GM12878 (cell line): Measurements from ENCODE around the gene ILRUN. TPM values are rescaled to one million over a fixed set of nuclear protein-coding genes. Genes with fewer than 3 reads are reported as not detected.
A peak's percentile ranks its signal among the peaks of the same experiment; 100 is the strongest.
"Not testable (repeated sequence)": the region's sequence is repeated elsewhere in the genome, so short reads cannot be mapped to it uniquely, and the experiment has no call there.

Source experiments
- ATAC-seq: fragments of 200-7000 bp; cut with Tn5 transposase; 3 replicates; pipeline ENCODE4 v1.9.1; 2020; ENCODE audit warnings: mild to moderate bottlenecking, moderate library complexity
- BruUV-seq: library from RNA; stranded (reverse); fragments of 400-500 nt; replicated peaks from 2 replicates; lab custom pipeline; 2021; lab: Mats Ljungman, UMichigan
- CTCF ChIA-PET: fragments of 300-600 bp; sonication (Branson Sonifier 250); formaldehyde crosslinking; extraction: SDS; loops from one replicate; lab custom pipeline; 2021; ENCODE audit warnings: inconsistent platforms; lab: Yijun Ruan, JAX
- POLR2A ChIA-PET: fragments of 350-600 bp; formaldehyde crosslinking; extraction: SDS; loops from one replicate; lab custom pipeline; 2021; ENCODE audit warnings: inconsistent platforms; lab: Charles Lee
- RAD21 ChIA-PET: fragments of 300-600 bp; sonication (Branson Sonifier 250); formaldehyde crosslinking; loops from one replicate; lab custom pipeline; 2023; ENCODE audit warnings: antibody characterized with exemption; ENCODE audit not compliant: unreplicated experiment; lab: Charles Lee
- SMC1A ChIA-PET: fragments of 300-600 bp; sonication (Branson Sonifier 250); formaldehyde crosslinking; loops from one replicate; lab custom pipeline; 2023; ENCODE audit not compliant: unreplicated experiment, uncharacterized antibody; lab: Charles Lee
- DNase-seq: peaks from one replicate; pipeline ENCODE4 v3.0.0-alpha.2; 2011; ENCODE audit warnings: low read depth, low spot score
- FAIRE-seq: peaks from 3 replicates; lab custom pipeline; 2011; peaks lifted over from hg19 to GRCh38; lab: Jason Lieb, UNC
- H2AFZ ChIP-seq: 2 replicates; pipeline ENCODE4 v1.6.0; 2011; ENCODE audit warnings: low read depth, low read length, control low read depth; ENCODE audit not compliant: control insufficient read depth
- H3K27ac ChIP-seq: 2 replicates; pipeline ENCODE4 v1.5.1; 2011; ENCODE audit warnings: control low read depth; ENCODE audit not compliant: control insufficient read depth, insufficient read depth
- H3K27me3 ChIP-seq, 2 experiments: replicated peaks in 1 of 2; 2 replicates each; pipeline versions ENCODE4 v1.6.0 to v1.6.1; 2011; ENCODE audit warnings: low read length in 1 of 2; ENCODE audit not compliant: control insufficient read depth in 2 of 2, insufficient read depth in 2 of 2
- H3K36me3 ChIP-seq, 2 experiments: 2 replicates each; pipeline ENCODE4 v1.5.1; 2011; ENCODE audit warnings: low read length in 1 of 2; ENCODE audit not compliant: control insufficient read depth in 2 of 2, insufficient read depth in 2 of 2
- H3K4me1 ChIP-seq: 2 replicates; pipeline ENCODE4 v1.6.1; 2011; ENCODE audit warnings: mild to moderate bottlenecking, low read length, moderate library complexity, mixed read lengths; ENCODE audit not compliant: control insufficient read depth, insufficient read depth
- H3K4me2 ChIP-seq: 2 replicates; pipeline ENCODE4 v1.6.0; 2011; ENCODE audit warnings: control low read depth; ENCODE audit not compliant: control insufficient read depth, insufficient read depth
- H3K4me3 ChIP-seq: fragments of 200-600 bp; sonication (generic); 2 replicates; pipeline ENCODE4 v1.5.1; 2016
- H3K79me2 ChIP-seq: 2 replicates; pipeline ENCODE4 v1.6.0; 2011; ENCODE audit warnings: low read length; ENCODE audit not compliant: control insufficient read depth, insufficient read depth
- H3K9ac ChIP-seq: 2 replicates; pipeline ENCODE4 v1.8.0; 2011; ENCODE audit warnings: low read length, control low read depth, mixed read lengths; ENCODE audit not compliant: control insufficient read depth, insufficient read depth
- H3K9me3 ChIP-seq: replicated peaks from 3 replicates; pipeline ENCODE4 v1.5.1; 2011; ENCODE audit warnings: mild to moderate bottlenecking, low read length; ENCODE audit not compliant: control insufficient read depth, insufficient read depth
- H4K20me1 ChIP-seq: 2 replicates; pipeline ENCODE4 v1.6.0; 2011; ENCODE audit not compliant: control insufficient read depth, insufficient read depth
- ATF7 ChIP-seq: fragments of 450-650 bp; IDR thresholded peaks from 2 replicates; pipeline ENCODE4 v1.6.1; 2016; ENCODE audit warnings: low read depth, mild to moderate bottlenecking
- CHD1 ChIP-seq: IDR thresholded peaks from 2 replicates; pipeline ENCODE4 v1.6.1; 2012; ENCODE audit warnings: low read depth, low read length, improper control_type of control experiment
- CREM ChIP-seq: IDR thresholded peaks from 2 replicates; pipeline ENCODE4 v1.6.1; 2014; ENCODE audit warnings: antibody characterized with exemption, low read depth
- IKZF1 ChIP-seq: fragments of 450-650 bp; conservative IDR thresholded peaks from 2 replicates; pipeline ENCODE4 v1.6.1; 2017; ENCODE audit warnings: antibody characterized with exemption, mild to moderate bottlenecking
- POLR2AphosphoS5 ChIP-seq: IDR thresholded peaks from 2 replicates; pipeline ENCODE4 v1.6.1; 2011; ENCODE audit warnings: mild to moderate bottlenecking, low read length, inconsistent platforms
- RELB ChIP-seq: fragments of 450-650 bp; IDR thresholded peaks from 2 replicates; pipeline ENCODE4 v1.6.1; 2017; ENCODE audit warnings: low read depth, mild to moderate bottlenecking, moderate library complexity
- WRNIP1 ChIP-seq: IDR thresholded peaks from 2 replicates; pipeline ENCODE4 v1.6.1; 2011; ENCODE audit warnings: low read depth, low read length, improper control_type of control experiment, borderline replicate concordance
- WGBS: methylation state at CpG from one replicate; pipeline ENCODE4 v1.1.6; 2016; ENCODE audit warnings: low lambda C conversion rate; ENCODE audit not compliant: insufficient replicate concordance, insufficient coverage; ENCODE audit errors: missing lambda C conversion rate; 5-methylcytosine and 5-hydroxymethylcytosine counted together
- in situ Hi-C: fragments of 300-500 bp; cut with MboI; formaldehyde crosslinking; loops from 9 replicates; pipeline ENCODE4 v1.14.3; 2018; ENCODE audit warnings: mixed read lengths
- intact Hi-C: fragments of 100-400 bp; cut with micrococcal nuclease; formaldehyde crosslinking; loops from one replicate; pipeline ENCODE4 v1.14.2; 2022; ENCODE audit not compliant: unreplicated experiment
- polyA plus RNA-seq, 11 experiments: library from polyadenylated mRNA; depleted of rRNA in 4 of 11; unstranded in 6 of 11; stranded (reverse) in 5 of 11; fragments of >200 nt; fragmentation: Nextera tagmentation in 4 of 11; fragmentation: Illumina TruSeq in 1 of 11; extraction: Ambion mirVana in 4 of 11; extraction: Trizol in 1 of 11; gene quantifications; 1 replicate in 1 of 11; 2 replicates in 10 of 11; pipeline versions ENCODE4 v1.2.1 to v1.2.3, GENCODE V29; 2011 to 2016; ENCODE audit warnings: inconsistent platforms in 2 of 11, missing spikeins in 2 of 11, low read depth in 1 of 11
- total RNA-seq, 4 experiments: library from RNA; depleted of rRNA in 3 of 4; stranded (reverse); fragments of >200 nt in 3 of 4; fragmentation: Illumina TruSeq in 1 of 4; extraction: Trizol in 1 of 4; gene quantifications; 2 replicates each; pipeline versions ENCODE4 v1.2.1 to v1.2.3, GENCODE V29; 2013 to 2021
- TF ChIP-seq, protein P1 (sequence below): fragments of 450-650 bp; IDR thresholded peaks from 2 replicates; pipeline ENCODE4 v1.6.1; 2017; ENCODE audit warnings: mild to moderate bottlenecking, low read depth, inconsistent platforms; ENCODE audit not compliant: poor library complexity, severe bottlenecking

Gene ILRUN
- total and polyA plus RNA-seq, 10 of the 15 experiments (the other 5 are each of a cell fraction or from before 2014, with no cell fraction given): 21.0 to 114 (median 48.9) TPM

GRCh38 chr6:34657979-34658480 is 38.5 kb downstream of the ILRUN start:
- Histone ChIP-seq H3K4me3 (peak overlapping the region; percentile 58; the same call in 1 of the 2 replicates), H3K79me2 (peaks cover 79% of the 10 kb centered on the region), H3K9ac (peak overlapping the region; percentile 83), H3K4me2 (peak overlapping the region; percentile 100), H3K27ac (peak overlapping the region; percentile 100), H3K4me1 (peaks cover 63% of the 10 kb centered on the region)
- H3K36me3 ChIP-seq, FAIRE-seq, H3K27me3 ChIP-seq, H2AFZ ChIP-seq, BruUV-seq, ATAC-seq, H4K20me1 ChIP-seq, H3K9me3 ChIP-seq, DNase-seq: not testable (repeated sequence)
- RAD21 ChIA-PET: interaction anchor here (1.0 to 6.8 kb wide), 10 partner anchors 7 to 49 kb away, joined by 3 to 239 read pairs (median 22); partner anchors contain the start of gene ILRUN
- SMC1A ChIA-PET: interaction anchor here (0.9 to 6.9 kb wide), 15 partner anchors 7 to 408 kb away, joined by 3 to 251 read pairs (median 7); partner anchors contain the start of genes ANKS1A, BLTP3A, ILRUN and TAF11
- intact Hi-C loops: loop anchor here (10.0 kb wide), 1 partner anchor 227 kb away; the partner anchor contains the start of genes ANKS1A and TAF11
- in situ Hi-C loops: loop anchor here (25.0 kb wide), 2 partner anchors 1596 to 1696 kb away; partner anchors contain the start of genes BRD2, HLA-DMA and HLA-DPA1
- POLR2A ChIA-PET: interaction anchor here (0.8 to 14.9 kb wide), 9 partner anchors 8 to 421 kb away, joined by 3 to 329 read pairs (median 20); partner anchors contain the start of genes BLTP3A, HMGA1 and ILRUN
- CTCF ChIA-PET: interaction anchor here (0.6 to 5.6 kb wide), 9 partner anchors 9 to 197 kb away, joined by 3 to 131 read pairs (median 8); partner anchors contain the start of genes ILRUN and SNRPC
- 36% methylated on average over 6 of the region's 6 CpGs for WGBS

GRCh38 chr6:34657307-34657978 is 39.1 kb downstream of the ILRUN start:
- CTCF ChIA-PET: interaction anchor here (0.6 to 5.6 kb wide), 12 partner anchors 9 to 196 kb away, joined by 3 to 131 read pairs (median 4); partner anchors contain the start of genes ILRUN and SNRPC
- SMC1A ChIA-PET: interaction anchor here (0.6 to 6.9 kb wide), 23 partner anchors 8 to 408 kb away, joined by 3 to 251 read pairs (median 6); partner anchors contain the start of genes ANKS1A, BLTP3A, ILRUN and SNRPC
- H3K27ac ChIP-seq: peak overlapping the region; percentile 100
- peak overlapping the region; percentile 58 for H3K4me3 ChIP-seq
- peak overlapping the region; percentile 83 for H3K9ac ChIP-seq
- 0% methylated on average over 2 of the region's 2 CpGs for WGBS
- POLR2A ChIA-PET: interaction anchor here (0.8 to 14.9 kb wide), 12 partner anchors 8 to 420 kb away, joined by 3 to 329 read pairs (median 10); partner anchors contain the start of genes BLTP3A, HMGA1 and ILRUN
- no peak for DNase-seq
- H3K79me2 ChIP-seq: peaks cover 80% of the 10 kb centered on the region
- RAD21 ChIA-PET: interaction anchor here (0.9 to 6.8 kb wide), 18 partner anchors 8 to 198 kb away, joined by 3 to 239 read pairs (median 8); partner anchors contain the start of genes BLTP3A, ILRUN and SNRPC
- intact Hi-C loops: loop anchor here (10.0 kb wide), 1 partner anchor 227 kb away; the partner anchor contains the start of genes ANKS1A and TAF11
- H3K27me3 ChIP-seq: no peaks in the 10 kb centered on the region
- TSS peak; percentile 96 for BruUV-seq
- peak; percentile 10 for ATAC-seq
- in situ Hi-C loops: loop anchor here (25.0 kb wide), 2 partner anchors 1595 to 1695 kb away; partner anchors contain the start of genes BRD2, HLA-DMA and HLA-DPA1
- H2AFZ ChIP-seq: no peak overlapping the region
- peaks cover 2% of the 10 kb centered on the region; the same call in 2 of the 3 replicates for H3K9me3 ChIP-seq
- peaks cover 6 to 12% of the 10 kb centered on the region in 2 experiments for H3K36me3 ChIP-seq
- FAIRE-seq: no peak
- H3K4me2 ChIP-seq: peak overlapping the region; percentile 100
- no peaks in the 10 kb centered on the region for H4K20me1 ChIP-seq
- peaks cover 60% of the 10 kb centered on the region for H3K4me1 ChIP-seq
- TF ChIP-seq CHD1 (peak; percentile 42; the same call in 1 of the 2 replicates), CREM (0 out of 2 replicates have a peak, but pooled peaks have one; percentile 24), WRNIP1 (0 out of 2 replicates have a peak, but pooled peaks have one; percentile 46), IKZF1 (peak; percentile 74), ATF7 (peak; percentile 25; the same call in 1 of the 2 replicates), POLR2AphosphoS5 (peak; percentile 7; the same call in 1 of the 2 replicates), RELB (peak; percentile 58; the same call in 1 of the 2 replicates)
- TF ChIP-seq, protein P1, sequence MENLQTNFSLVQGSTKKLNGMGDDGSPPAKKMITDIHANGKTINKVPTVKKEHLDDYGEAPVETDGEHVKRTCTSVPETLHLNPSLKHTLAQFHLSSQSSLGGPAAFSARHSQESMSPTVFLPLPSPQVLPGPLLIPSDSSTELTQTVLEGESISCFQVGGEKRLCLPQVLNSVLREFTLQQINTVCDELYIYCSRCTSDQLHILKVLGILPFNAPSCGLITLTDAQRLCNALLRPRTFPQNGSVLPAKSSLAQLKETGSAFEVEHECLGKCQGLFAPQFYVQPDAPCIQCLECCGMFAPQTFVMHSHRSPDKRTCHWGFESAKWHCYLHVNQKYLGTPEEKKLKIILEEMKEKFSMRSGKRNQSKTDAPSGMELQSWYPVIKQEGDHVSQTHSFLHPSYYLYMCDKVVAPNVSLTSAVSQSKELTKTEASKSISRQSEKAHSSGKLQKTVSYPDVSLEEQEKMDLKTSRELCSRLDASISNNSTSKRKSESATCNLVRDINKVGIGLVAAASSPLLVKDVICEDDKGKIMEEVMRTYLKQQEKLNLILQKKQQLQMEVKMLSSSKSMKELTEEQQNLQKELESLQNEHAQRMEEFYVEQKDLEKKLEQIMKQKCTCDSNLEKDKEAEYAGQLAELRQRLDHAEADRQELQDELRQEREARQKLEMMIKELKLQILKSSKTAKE: no peak
